ENCODE results near the gene LYZL1. TPM values are rescaled to one million over a fixed set of nuclear protein-coding genes. Genes with fewer than 3 reads are reported as not detected.

Gene LYZL1
- total RNA-seq, 1 experiment from 2014 or later: not detected

DNA sequence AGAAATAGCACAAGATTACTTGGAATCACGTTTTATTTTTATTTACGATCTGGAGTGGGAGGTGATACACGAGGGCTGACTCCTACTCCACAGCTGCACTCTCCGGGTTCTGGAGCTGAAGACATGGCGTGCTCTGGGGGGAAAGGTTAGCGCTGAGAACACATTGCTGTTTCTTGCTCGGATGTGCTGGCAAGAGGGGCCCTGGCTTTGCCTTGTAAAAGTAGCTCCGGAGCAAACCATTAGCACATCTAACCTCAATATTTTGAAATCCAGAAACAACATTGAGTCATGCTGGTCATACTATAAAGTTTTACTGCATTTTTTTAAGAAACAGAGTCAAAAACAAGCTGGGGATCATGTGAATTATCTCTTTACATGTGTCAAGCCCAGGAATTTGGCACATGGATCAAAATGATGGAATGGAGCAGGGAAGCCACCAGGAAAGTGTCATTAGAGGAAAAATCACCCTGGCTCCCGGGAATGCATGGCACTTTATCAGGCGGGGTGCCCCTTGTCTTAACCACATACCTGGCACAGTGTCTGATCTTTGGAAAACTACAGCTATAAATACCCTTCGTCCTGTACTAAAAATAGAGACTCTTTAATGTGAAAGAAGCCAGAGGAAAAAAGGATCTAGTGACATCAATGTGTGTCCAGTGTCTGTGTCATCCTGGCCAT is 31.6 kb upstream of the LYZL1 start:
- Histone ChIP-seq H3K23ac (ENCODE audit: insufficient read length, low read depth, low read length) (no peak overlapping the region), H3K27ac (ENCODE audit: insufficient read length, low read depth, low read length) (no peak overlapping the region), H4K20me1 (ENCODE audit: control insufficient read depth, insufficient read depth, insufficient read length) (no peaks in the 10 kb centered on the region), H2BK5ac (ENCODE audit: insufficient read length, low read length) (no peak overlapping the region), H3T11ph (ENCODE audit: low read length) (no peak overlapping the region), H3K9me3 (ENCODE audit: control insufficient read depth, low read depth, low read length) (no peaks in the 10 kb centered on the region), H3K14ac (ENCODE audit: insufficient read depth, low read length) (no peak overlapping the region), H3K4me1 (ENCODE audit: insufficient read depth, low read length) (no peaks in the 10 kb centered on the region; the same call in 1 of the 2 replicates), H2AFZ (ENCODE audit: low read length) (no peak overlapping the region), H4K8ac (replicated peaks; ENCODE audit: insufficient read length, low read depth, low read length) (no peak overlapping the region), H3K4me2 (ENCODE audit: insufficient read depth, insufficient read length, low read length) (no peak overlapping the region), H4K91ac (ENCODE audit: insufficient read length, low read depth, low read length) (no peak overlapping the region), H2BK15ac (ENCODE audit: low read depth, low read length) (no peak overlapping the region), H3K79me1 (ENCODE audit: insufficient read depth, low read depth, low read length, poor library complexity, severe bottlenecking) (no peaks in the 10 kb centered on the region), H3K56ac (ENCODE audit: insufficient read length, low read depth, low read length) (no peak overlapping the region), H2BK20ac (ENCODE audit: low read depth, low read length, poor library complexity, severe bottlenecking) (no peak overlapping the region), H3K79me2 (ENCODE audit: insufficient read depth, low read length) (no peaks in the 10 kb centered on the region), H3K4ac (ENCODE audit: low read depth, low read length) (no peak overlapping the region), H3K18ac (ENCODE audit: insufficient read length, low read depth, low read length) (no peak overlapping the region), H2BK12ac (ENCODE audit: insufficient read length, low read depth, low read length) (no peak overlapping the region), H3K9ac (ENCODE audit: extremely low read depth, insufficient read length, low read length) (no peak overlapping the region), H2AK5ac (ENCODE audit: insufficient read length, low read length) (no peak overlapping the region), H2BK120ac (ENCODE audit: low read depth, low read length, poor library complexity, severe bottlenecking) (no peak overlapping the region), H3K23me2 (ENCODE audit: insufficient read length, low read depth, low read length, poor library complexity, severe bottlenecking) (no peaks in the 10 kb centered on the region), H3K27me3 (ENCODE audit: insufficient read depth, low read length) (no peaks in the 10 kb centered on the region; the same call in 1 of the 2 replicates), H4K5ac (ENCODE audit: insufficient read length, low read depth, low read length) (no peak overlapping the region)
- no CpG with 5 or more reads among the region's 11 CpGs for WGBS (ENCODE audit: extremely low coverage, insufficient read length, low lambda C conversion rate)
- H3K4me3 Mint-ChIP-seq: no peak overlapping the region
- H3K4me1 Mint-ChIP-seq: peaks cover 20 to 27% of the 10 kb centered on the region in 2 experiments
- TF ChIP-seq CTCF (conservative IDR thresholded peaks at IDR 0.05): no peak
- no peaks in the 10 kb centered on the region for H3K9me3 Mint-ChIP-seq
- H3K27me3 Mint-ChIP-seq (ENCODE audit: low read depth): no peaks in the 10 kb centered on the region; the same call in none of the 2 replicates
- no peak for DNase-seq
- peak overlapping the region in 1 of 3 experiments; percentile 27; a peak in 1 of 7 replicates for H3K27ac Mint-ChIP-seq
- no peaks in the 10 kb centered on the region for H3K36me3 Mint-ChIP-seq (ENCODE audit: insufficient read depth in 1 of 3, low read depth in 3 of 3)

All from H9 (cell line).